HepG2 (cell line): ENCODE results near the gene CTCF. TPM values are rescaled to one million over a fixed set of nuclear protein-coding genes. Genes with fewer than 3 reads are reported as not detected.

Experiments
- ATM ChIP-seq: fragments of 450-650 bp; IDR thresholded peaks from 2 replicates; pipeline ENCODE4 v1.7.1; 2017; ENCODE audit warnings: mild to moderate bottlenecking, borderline replicate concordance
- DDIT3 ChIP-seq: sonication (generic); formaldehyde crosslinking; IDR thresholded peaks from 2 replicates; pipeline ENCODE4 v1.4.0; 2020; ENCODE audit warnings: mild to moderate bottlenecking, missing genetic modification reagents
- HDAC2 ChIP-seq: sonication (generic); formaldehyde crosslinking; IDR thresholded peaks from 2 replicates; pipeline ENCODE4 v1.4.0; 2020; ENCODE audit warnings: missing genetic modification reagents
- HOXA5 ChIP-seq: sonication (generic); formaldehyde crosslinking; IDR thresholded peaks from 2 replicates; pipeline ENCODE4 v1.4.0; 2020; ENCODE audit warnings: missing genetic modification reagents
- JDP2 ChIP-seq: sonication (generic); formaldehyde crosslinking; IDR thresholded peaks from 2 replicates; pipeline ENCODE4 v1.8.1; 2022; ENCODE audit warnings: missing genetic modification reagents, borderline replicate concordance
- KDM6A ChIP-seq: IDR thresholded peaks from 2 replicates; pipeline ENCODE4 v1.6.1; 2016; ENCODE audit warnings: low read depth
- SMAD9 ChIP-seq: sonication (generic); formaldehyde crosslinking; IDR thresholded peaks from 2 replicates; pipeline ENCODE4 v1.5.1; 2020; ENCODE audit warnings: mild to moderate bottlenecking, missing genetic modification reagents
- SMARCE1 ChIP-seq: fragments of 450-650 bp; IDR thresholded peaks from 2 replicates; pipeline ENCODE4 v1.6.1; 2017; ENCODE audit warnings: borderline replicate concordance
- SP4 ChIP-seq: sonication (generic); formaldehyde crosslinking; IDR thresholded peaks from 2 replicates; pipeline ENCODE4 v1.8.1; 2023; ENCODE audit warnings: mild to moderate bottlenecking, missing genetic modification reagents
- XBP1 ChIP-seq: sonication (generic); formaldehyde crosslinking; IDR thresholded peaks from 2 replicates; pipeline ENCODE4 v1.5.0; 2020; ENCODE audit warnings: missing genetic modification reagents
- ZBTB26 ChIP-seq: IDR thresholded peaks from 2 replicates; pipeline ENCODE4 v1.6.1; 2016; ENCODE audit warnings: missing compliant biosample characterization, missing genetic modification reagents, borderline replicate concordance
- ZBTB42 ChIP-seq: sonication (generic); formaldehyde crosslinking; IDR thresholded peaks from 2 replicates; pipeline ENCODE4 v1.5.0; 2020; ENCODE audit warnings: mild to moderate bottlenecking, missing genetic modification reagents
- ZNF235 ChIP-seq: sonication (generic); formaldehyde crosslinking; IDR thresholded peaks from 2 replicates; pipeline ENCODE4 v1.8.1; 2023; ENCODE audit warnings: mild to moderate bottlenecking, missing genetic modification reagents, borderline replicate concordance
- ZNF547 ChIP-seq: sonication (generic); formaldehyde crosslinking; IDR thresholded peaks from 2 replicates; pipeline ENCODE4 v1.5.1; 2020; ENCODE audit warnings: mild to moderate bottlenecking, missing genetic modification reagents
- ZNF570 ChIP-seq: sonication (generic); formaldehyde crosslinking; IDR thresholded peaks from 2 replicates; pipeline ENCODE4 v1.4.0; 2020; ENCODE audit warnings: mild to moderate bottlenecking, missing genetic modification reagents, borderline replicate concordance
- ZNF619 ChIP-seq: sonication (generic); formaldehyde crosslinking; IDR thresholded peaks from 2 replicates; pipeline ENCODE4 v1.4.0; 2020; ENCODE audit warnings: mild to moderate bottlenecking, missing genetic modification reagents
- ZNF670 ChIP-seq: sonication (generic); formaldehyde crosslinking; IDR thresholded peaks from 2 replicates; pipeline ENCODE4 v1.8.0; 2022; ENCODE audit warnings: mild to moderate bottlenecking, missing genetic modification reagents, borderline replicate concordance
- ZNF792 ChIP-seq: IDR thresholded peaks from 2 replicates; pipeline ENCODE4 v1.6.1; 2016
- polyA plus RNA-seq, 8 experiments: library from polyadenylated mRNA; depleted of rRNA in 3 of 8; stranded (reverse) in 7 of 8; unstranded in 1 of 8; fragments of >200 nt; fragmentation: Illumina TruSeq in 4 of 8; extraction: Trizol in 4 of 8; gene quantifications; 2 replicates each; pipeline versions ENCODE4 v1.2.1 to v1.2.3, GENCODE V29; 2011 to 2016; ENCODE audit warnings: low read depth in 4 of 8, missing spikeins in 1 of 8, mixed read lengths in 1 of 8; ENCODE audit not compliant: insufficient read depth in 1 of 8
- total RNA-seq, 5 experiments: library from RNA; depleted of rRNA; stranded (reverse); fragments of >200 nt; fragmentation: Illumina TruSeq; extraction: Trizol; gene quantifications; 2 replicates each; pipeline ENCODE4 v1.2.3, GENCODE V29; 2016; ENCODE audit warnings: low read depth in 1 of 5
- TF ChIP-seq, protein P1 (sequence below), 2 experiments: sonication (generic) in 1 of 2; formaldehyde crosslinking in 1 of 2; IDR thresholded peaks; 2 replicates each; pipeline versions ENCODE4 v1.5.1 to v1.6.1; 2011 to 2020; ENCODE audit warnings: borderline replicate concordance in 1 of 2, low read depth in 1 of 2, low read length in 1 of 2, mild to moderate bottlenecking in 1 of 2, missing genetic modification reagents in 1 of 2, moderate library complexity in 1 of 2
- TF ChIP-seq, protein P2 (sequence below): sonication (generic); formaldehyde crosslinking; IDR thresholded peaks from 2 replicates; pipeline ENCODE4 v1.5.0; 2020; ENCODE audit warnings: missing genetic modification reagents
- TF ChIP-seq, protein P3 (sequence below): sonication (generic); formaldehyde crosslinking; IDR thresholded peaks from 2 replicates; pipeline ENCODE4 v1.5.0; 2020; ENCODE audit warnings: missing genetic modification reagents

The CTCF gene
- total and polyA plus RNA-seq, 2 of the 13 experiments (the other 11 are each of a cell fraction or from before 2014, with no cell fraction given): 19.5 to 37.5 TPM

GRCh38 chr16:67563708-67564468 is 1.6 kb downstream of the CTCF start (continued):
- no peak for TF ChIP-seq ZNF670 (CRISPR knock-in tag)
- TF ChIP-seq ZNF570 (CRISPR knock-in tag): no peak
- no peak for TF ChIP-seq XBP1 (CRISPR knock-in tag)
- no peak for TF ChIP-seq ZNF619 (CRISPR knock-in tag)
- no peak for TF ChIP-seq ATM
- TF ChIP-seq, protein P1, sequence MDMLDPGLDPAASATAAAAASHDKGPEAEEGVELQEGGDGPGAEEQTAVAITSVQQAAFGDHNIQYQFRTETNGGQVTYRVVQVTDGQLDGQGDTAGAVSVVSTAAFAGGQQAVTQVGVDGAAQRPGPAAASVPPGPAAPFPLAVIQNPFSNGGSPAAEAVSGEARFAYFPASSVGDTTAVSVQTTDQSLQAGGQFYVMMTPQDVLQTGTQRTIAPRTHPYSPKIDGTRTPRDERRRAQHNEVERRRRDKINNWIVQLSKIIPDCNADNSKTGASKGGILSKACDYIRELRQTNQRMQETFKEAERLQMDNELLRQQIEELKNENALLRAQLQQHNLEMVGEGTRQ (IDR thresholded peaks at IDR 0.05; ENCODE audit: low read depth, low read length): no peak
- TF ChIP-seq, protein P1 (CRISPR knock-in tag; IDR thresholded peaks at IDR 0.05; ENCODE audit: borderline replicate concordance): no peak
- no peak for TF ChIP-seq ZBTB26
- no peak for TF ChIP-seq ZNF547
- TF ChIP-seq SP4: no peak
- no peak for TF ChIP-seq SMARCE1
- TF ChIP-seq ZBTB42 (CRISPR knock-in tag): no peak; the same call in 1 of the 2 replicates
- TF ChIP-seq HDAC2: 0 out of 2 replicates have a peak, but pooled peaks have one; percentile 11
- TF ChIP-seq JDP2: no peak
- TF ChIP-seq, protein P2, sequence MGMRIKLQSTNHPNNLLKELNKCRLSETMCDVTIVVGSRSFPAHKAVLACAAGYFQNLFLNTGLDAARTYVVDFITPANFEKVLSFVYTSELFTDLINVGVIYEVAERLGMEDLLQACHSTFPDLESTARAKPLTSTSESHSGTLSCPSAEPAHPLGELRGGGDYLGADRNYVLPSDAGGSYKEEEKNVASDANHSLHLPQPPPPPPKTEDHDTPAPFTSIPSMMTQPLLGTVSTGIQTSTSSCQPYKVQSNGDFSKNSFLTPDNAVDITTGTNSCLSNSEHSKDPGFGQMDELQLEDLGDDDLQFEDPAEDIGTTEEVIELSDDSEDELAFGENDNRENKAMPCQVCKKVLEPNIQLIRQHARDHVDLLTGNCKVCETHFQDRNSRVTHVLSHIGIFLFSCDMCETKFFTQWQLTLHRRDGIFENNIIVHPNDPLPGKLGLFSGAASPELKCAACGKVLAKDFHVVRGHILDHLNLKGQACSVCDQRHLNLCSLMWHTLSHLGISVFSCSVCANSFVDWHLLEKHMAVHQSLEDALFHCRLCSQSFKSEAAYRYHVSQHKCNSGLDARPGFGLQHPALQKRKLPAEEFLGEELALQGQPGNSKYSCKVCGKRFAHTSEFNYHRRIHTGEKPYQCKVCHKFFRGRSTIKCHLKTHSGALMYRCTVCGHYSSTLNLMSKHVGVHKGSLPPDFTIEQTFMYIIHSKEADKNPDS: no peak
- no peak for TF ChIP-seq ZNF235 (CRISPR knock-in tag)
- peak; percentile 21; the same call in 1 of the 2 replicates for TF ChIP-seq HOXA5
- no peak for TF ChIP-seq KDM6A
- TF ChIP-seq SMAD9 (CRISPR knock-in tag): no peak
- TF ChIP-seq, protein P3, sequence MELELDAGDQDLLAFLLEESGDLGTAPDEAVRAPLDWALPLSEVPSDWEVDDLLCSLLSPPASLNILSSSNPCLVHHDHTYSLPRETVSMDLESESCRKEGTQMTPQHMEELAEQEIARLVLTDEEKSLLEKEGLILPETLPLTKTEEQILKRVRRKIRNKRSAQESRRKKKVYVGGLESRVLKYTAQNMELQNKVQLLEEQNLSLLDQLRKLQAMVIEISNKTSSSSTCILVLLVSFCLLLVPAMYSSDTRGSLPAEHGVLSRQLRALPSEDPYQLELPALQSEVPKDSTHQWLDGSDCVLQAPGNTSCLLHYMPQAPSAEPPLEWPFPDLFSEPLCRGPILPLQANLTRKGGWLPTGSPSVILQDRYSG (CRISPR knock-in tag): 0 out of 2 replicates have a peak, but pooled peaks have one; percentile 27
- no peak for TF ChIP-seq DDIT3 (CRISPR knock-in tag)
- no peak; the same call in 1 of the 2 replicates for TF ChIP-seq ZNF792
